ENCODE results near the gene KLK12.
A peak's percentile ranks its signal among the peaks of the same experiment; 100 is the strongest.

KLK12 gene

DNA sequence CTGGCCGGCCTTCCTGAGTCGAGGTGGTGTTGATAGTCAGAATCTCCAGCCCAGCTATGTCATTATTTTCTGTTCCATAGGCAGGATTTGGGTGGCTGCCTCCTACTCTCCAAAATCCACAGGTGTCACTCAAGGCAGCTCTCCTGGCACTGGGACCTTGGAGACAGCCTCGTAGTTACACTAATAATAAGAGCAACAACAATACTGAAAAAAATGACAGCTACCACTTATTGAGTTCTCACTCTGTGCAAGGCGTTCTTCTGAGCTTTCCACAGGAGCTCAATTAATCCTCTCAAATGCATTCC is 12.2 kb upstream of the KLK12 start:
- no peak for DNase-seq (ENCODE audit: low read depth)

DNA sequence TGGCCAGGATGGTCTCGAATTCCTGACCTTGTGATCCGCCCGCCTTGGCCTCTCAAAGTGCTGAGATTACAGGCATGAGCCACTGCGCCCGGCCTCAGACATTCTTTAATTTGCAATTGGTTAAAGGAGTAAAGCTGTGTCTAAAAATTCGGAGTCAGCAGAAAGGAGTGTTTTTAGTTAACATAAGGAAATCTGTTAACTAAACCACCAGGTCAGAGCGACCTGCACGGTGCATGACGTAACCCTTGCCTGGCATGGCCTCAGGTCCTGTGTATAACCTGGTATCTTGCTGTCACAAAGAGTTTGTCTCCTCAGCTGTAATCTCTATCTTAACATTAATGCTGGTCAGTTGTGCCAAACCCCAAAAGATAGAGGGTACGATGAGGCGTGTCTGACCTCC is 9.5 kb upstream of the KLK12 start:
- no peak for DNase-seq (ENCODE audit: low read depth)

DNA sequence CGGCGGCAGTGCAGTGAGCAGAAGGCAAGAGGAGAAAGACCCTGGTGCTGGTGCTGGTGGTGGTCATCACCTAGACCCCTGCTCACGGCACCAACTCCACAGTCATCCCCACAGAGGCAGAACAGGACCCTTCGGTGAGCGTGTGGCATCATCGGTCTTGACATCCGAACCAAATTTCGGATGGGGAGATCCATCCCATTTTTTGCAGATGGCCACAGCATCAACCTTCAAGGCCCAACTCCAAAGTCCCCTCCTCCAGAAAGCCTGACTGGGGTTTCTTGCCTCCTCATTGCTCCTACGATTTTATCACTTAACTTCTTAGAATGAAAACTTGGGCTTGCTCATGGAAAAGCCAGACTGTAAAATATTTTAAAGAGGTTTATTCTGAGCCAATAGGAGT is 8.7 kb upstream of the KLK12 start:
- DNase-seq (ENCODE audit: low read depth): no peak

DNA sequence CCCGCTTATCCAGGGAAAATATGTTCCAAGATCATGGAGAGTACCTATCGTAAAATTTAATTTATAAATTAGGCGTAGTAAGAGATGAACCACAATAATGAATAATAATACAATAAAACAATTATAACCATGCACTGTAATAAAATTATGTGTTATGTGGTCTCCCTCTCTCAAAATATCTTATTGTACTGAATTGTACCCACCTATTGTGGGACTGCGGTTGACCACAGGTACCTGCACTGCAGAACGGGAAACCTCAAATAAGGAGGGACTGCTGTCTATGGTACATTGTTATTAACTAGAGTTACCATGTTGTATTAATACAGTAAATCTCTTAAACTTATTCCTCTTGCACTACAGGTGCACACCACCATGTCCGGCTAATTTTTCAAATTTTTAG is 5.3 kb upstream of the KLK12 start:
- no peak for DNase-seq (ENCODE audit: low read depth)

DNA sequence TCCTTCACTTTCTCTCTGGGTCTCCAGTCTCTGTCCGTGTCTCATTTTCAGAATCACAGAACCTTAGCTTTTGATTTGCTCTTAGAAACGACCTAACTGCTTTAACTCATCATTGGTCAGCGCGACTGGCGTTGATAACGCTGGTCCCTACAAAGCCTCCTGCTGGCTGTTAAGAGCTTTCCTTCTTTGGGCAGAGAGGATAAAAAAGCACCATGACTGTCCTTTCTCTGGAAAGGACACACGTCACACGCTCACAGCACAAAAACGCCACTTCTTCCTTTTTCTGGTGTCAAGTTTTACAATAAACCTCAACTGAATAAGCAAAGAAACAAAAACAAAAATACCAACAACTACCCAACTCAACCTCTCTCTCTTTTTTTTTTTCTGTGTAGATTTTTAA is 1.7 kb upstream of the KLK12 start:
- no peak for DNase-seq (ENCODE audit: low read depth)

DNA sequence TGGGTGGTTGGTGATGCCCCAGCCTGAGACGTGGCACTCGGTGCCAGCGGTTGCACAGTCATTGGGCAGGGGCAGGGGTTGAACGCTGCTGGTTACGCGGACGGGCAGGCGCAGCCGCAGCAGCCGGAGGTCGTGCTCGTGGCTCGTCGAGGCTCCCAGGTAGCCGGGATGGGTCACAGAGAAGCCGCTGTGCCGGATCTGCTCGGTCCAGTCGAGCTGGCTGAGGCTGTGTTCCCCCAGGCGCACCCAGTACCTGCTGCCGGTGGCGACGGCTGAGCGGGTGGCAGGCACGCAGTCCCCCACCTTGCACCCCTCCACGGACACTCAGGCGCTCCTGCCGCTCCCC is 2.9 kb downstream of the KLK12 start:
- DNase-seq (ENCODE audit: low read depth): no peak

DNA sequence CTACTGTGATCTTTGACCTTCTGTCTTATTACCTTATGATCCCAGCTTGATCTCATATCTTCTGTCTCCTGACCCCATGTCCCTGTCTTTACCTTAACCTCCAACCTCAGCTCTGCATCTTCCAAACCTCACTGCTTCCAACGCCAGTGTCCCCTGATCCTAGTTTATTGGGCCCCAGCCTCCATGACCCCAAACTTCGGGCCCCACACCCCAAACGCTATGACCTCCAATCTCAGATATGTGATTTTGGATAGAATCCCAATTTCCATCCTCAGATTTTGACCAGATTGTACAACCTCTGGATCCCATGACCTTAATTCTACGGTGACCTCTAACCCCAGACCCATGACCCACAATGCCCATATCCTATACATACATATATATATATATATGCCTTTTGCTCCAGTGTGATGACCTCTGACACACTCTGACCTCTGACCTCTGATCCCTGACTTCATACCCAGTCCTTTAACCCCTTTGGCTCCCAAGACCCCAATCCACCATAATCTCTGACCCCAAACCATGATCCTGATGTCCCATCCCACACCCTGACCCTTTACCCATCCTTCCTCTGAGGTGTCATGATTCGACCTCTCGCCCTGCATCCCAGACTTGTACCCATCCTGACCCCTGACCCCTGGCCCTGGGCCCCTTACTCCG is 3.5 kb downstream of the KLK12 start:
- DNase-seq (ENCODE audit: low read depth): no peak

DNA sequence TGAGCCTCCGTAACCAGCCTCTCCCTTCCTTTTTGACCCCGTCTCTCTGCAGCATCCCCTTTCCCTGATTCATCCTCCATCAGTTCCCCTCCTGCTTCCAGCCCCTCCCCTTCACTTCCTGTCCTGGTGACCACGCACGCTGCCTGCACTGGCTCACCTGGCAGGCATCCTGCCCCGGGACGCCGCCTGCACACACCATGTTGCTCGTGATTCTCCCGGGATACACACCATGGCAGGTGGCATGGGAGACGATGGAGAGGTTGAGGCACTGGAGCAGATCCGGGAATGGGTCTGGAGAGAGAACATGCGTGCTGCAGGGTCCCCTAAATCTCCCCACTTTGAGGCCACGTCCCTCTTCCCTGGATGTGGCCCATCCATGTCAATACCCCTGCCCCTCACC is 4.2 kb downstream of the KLK12 start:
- no peak for DNase-seq (ENCODE audit: low read depth)

DNA sequence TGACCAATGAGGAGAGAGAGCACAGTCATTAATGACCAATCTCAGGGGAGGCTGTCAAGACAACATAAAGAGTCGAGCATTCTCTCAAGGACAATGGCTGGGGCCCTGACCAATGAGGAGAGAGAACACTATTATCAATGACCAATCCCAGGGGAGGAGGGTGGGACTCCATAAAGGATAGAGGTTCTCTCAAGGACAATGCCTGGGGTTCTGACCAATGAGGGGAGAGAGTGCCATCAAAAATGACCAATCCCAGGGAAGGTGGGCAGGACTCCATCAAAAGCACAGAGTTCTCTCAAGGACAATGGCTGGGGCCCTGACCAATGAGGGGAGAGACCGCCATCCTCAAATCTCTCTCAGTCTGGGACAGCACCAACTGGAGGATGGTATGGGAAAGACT is 5.1 kb downstream of the KLK12 start:
- no peak for DNase-seq (ENCODE audit: low read depth)

DNA sequence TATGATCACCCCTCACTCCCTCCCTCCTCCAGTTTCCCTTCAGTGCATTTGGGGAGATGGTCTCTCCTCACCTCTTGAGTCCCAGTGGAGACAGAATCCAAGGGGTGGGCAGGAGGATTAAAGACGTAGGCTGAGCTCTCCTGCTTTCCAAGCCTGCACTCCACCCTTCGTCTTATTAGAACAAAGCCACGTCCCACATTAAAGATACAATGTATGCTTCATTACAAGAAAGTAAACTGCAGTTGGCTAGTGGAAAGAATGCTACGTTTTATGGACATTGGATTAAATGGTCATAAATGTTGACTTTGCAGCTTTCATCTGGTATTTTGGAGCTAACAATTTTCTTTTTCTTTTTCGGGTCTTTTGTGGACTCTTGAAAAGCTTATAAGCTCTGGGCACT is 6.9 kb downstream of the KLK12 start:
- no peak for DNase-seq (ENCODE audit: low read depth)

DNA sequence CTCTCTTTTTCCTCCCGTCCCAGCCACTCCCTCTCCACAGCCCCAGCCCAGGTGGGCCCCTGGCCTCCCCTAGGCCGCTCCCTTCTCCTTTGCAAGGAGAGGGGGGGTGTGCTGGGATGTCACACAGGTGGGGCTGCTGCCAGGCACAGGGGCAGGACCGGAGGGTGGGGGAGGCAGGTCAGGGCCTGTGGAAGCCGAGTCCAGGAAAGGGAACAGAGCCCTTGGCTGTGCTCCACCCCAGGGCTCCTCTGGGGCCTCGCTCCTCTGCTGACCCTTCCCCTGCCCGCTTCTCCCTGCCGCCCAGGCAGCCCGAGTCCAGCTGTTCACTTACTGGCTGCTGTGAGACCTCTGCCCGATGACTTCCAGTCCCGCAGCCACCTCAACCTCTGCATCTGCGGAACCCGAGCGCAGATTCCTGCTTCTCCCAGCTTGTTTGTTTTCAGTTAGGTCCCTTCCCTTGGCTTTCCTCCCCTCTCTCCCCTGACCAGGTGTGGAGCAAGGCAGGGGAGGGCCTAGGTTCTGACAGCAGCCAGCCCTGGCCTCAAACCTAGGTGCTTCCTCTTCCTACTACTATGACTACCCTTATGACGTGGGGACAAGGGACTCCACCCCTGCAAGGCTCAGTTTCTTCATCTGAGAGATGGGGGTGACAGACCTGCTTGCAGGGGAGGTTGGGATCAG is 7.5 kb downstream of the KLK12 start:
- no peak for DNase-seq (ENCODE audit: low read depth)

DNA sequence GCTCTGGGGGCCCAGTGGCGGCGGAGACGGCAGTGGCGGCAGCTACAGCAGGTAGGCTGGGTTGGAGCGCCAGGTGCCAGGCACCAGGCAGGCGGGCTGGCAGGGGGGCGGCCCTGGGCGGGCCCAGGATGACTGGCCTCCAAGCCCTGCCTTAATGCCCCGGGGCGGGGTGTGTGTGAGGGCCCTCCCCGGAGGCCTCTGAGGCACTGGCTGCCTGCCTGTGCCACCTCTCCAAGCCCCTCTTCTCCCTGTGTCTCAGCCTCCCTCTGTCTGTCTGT is 8.3 kb downstream of the KLK12 start, which contains the start of gene KLK11:
Gene KLK11 (minus strand): TSS at position 63 of the 278 bp plus-strand sequence. CDS start 985 bp downstream, outside the sequence.
- no peak for DNase-seq (ENCODE audit: low read depth)

DNA sequence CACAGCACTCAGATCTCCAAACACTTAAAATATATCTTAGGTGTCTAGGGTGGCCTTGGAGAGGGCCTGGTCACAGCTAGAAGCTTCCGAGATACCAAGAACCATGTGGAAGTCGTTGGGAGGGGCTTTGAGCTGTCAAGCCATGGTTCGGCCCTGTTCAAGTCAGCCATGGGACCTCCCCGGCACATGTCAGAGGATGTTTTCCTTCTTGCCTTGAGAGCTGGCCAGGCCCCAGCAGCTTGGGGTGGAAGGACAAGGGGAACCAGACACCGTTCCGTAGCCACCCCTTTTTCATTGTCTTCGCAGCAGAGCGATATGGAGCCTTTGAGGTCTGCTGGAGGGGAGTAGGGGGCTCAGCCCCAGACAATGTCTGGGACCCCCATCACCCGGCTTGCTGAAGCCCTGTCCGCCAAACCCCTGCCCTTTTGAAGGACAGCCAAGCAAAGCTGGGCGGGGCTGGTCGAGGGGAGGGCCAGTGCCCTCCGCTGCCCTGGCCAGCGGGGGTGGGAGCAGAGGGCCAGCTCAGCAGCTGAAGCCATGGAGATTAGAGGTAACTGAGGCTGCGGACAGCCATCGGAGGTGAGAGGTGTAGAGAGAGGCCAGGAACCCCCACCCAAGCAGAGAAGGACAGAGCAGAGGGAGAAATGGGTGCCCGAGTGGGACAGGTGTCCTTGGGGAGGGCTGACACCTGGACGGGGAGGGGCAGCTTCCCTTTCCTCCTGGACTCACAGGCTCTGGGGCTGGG is 8.8 kb downstream of the KLK12 start:
- DNase-seq (ENCODE audit: low read depth): no peak

DNA sequence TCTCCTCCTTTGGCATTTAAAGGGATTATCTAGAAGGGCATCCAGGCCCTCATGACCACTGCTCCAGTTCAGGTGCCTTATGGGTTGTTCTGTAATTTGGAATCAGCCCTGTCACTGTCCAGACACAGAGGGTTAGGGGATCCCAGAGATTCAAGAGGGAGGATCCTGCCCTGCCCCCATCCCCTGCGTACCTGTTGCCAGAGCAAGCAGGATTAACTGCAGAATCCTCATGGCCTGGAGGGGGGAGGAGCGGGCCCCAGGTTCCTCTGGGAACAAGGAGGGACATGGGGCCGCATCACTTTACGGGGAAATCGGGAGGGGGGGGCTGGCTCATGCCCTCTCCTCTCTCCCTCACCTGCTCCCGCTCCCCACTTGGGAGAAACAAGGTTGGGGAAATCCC is 9.4 kb downstream of the KLK12 start:
- DNase-seq (ENCODE audit: low read depth): no peak

DNA sequence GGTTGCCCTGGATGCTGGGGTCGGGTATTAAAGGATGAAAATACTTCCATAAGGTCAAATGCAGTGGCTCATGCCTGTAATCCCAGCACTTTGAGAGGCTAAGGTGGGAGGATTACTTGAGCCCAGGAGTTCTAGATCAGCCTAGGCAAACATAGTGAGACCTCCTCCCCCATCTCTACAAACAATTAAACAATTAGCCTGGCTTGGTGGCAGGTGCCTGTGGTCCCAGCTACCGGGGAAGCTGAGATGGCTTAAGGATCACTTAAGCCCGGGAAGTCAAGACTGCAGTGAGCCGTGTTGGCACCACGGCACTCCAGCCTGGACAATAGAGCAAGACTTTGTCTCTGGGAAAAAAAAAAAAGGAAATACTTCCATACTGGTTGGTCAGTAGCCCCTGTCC is 9.9 kb downstream of the KLK12 start:
- DNase-seq (ENCODE audit: low read depth): no peak

DNA sequence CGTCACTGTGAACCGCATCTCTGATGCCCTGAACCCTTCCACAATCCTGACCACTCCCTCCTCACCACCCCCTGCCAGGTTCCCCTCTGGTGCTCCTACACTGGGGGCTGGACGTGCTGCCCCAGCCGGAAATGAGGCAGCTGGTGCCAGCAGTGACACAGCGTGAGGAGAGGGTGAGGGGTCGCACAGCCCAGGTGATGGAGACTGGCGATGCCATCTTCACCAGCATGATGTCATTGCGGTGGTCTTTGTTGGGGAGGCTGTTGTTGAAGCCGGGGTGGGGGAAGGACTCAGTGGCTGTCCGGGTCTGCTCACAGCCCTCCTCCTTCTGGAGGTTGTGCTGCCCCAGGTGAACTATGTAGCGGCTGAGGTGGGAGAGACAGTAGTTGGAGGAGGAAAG is 10.9 kb downstream of the KLK12 start:
- no peak for DNase-seq (ENCODE audit: low read depth)

DNA sequence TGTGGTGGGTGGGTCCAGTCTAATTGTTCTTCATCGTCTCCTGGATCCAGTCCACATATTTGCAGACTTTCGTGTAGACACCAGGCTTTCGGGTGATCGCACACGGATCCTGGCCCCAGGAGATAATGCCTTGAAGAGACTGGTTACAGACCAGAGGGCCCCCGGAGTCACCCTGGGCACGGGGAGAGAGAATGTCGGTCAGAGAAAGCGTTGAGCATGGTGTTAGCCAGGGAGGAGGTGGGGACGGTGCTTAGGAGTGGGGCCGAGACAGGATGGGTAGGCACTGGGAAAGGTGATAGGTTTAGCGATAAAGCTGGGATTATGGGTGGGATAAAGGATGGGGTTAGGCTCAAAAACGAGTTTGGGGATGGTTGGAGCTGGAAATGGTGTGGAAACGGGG is 12.3 kb downstream of the KLK12 start:
- DNase-seq (ENCODE audit: low read depth): no peak

DNA sequence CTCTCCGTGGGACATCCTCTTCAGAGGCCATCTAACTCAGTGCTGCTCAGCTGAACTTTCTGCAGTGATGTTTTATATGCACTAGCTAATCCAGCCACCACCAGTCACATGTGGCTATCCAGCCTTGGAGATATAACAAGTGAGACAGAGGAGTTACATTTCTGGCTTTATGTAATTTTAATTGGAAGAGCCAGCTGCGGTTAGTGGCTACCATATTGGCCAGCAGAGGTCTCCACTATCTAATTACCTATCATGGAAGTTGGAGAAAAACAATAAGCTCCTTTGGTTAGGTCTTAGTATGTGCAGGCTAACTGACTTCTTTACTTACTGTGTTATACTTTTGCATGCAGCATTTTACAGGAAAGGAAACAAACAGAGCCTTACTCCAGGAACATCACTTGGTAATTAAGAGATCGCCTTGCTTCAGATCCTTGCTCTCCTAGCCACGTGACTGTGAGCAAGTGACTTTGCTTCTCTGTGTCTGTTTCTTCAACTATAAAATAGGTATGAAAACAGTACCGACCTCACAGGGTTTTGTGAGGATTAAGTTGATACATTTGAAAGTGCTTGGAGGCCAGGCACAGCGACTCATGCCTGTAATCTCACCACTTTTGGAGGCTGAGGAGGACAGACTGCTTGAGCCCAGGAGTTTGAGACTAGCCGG is 13.7 kb downstream of the KLK12 start:
- DNase-seq (ENCODE audit: low read depth): peak; percentile 57

DNA sequence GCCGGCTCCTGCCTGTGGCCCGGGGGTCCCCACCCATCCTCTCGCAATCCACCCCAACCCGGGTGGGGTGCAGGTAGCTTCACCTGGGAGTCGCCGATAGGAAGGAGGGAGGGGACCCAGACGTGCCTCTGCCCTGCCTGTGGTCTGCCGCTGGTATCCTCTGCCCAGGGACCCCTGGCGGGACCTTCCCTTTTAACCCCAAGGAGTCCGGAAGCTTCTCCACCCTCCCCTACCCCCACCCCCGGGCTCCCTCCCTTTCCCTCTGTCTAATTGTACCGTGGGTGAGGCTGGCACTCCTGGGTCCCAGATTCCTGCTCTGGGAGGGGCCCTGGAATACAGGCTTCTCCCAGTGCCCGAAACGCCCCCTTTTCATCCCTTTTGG is 15.3 kb downstream of the KLK12 start, which contains the start of gene KLK10:
Gene KLK10 (minus strand): TSS at position 166 of the 382 bp plus-strand sequence. CDS start 579 bp downstream, outside the sequence.
- no peak for DNase-seq (ENCODE audit: low read depth)

DNA sequence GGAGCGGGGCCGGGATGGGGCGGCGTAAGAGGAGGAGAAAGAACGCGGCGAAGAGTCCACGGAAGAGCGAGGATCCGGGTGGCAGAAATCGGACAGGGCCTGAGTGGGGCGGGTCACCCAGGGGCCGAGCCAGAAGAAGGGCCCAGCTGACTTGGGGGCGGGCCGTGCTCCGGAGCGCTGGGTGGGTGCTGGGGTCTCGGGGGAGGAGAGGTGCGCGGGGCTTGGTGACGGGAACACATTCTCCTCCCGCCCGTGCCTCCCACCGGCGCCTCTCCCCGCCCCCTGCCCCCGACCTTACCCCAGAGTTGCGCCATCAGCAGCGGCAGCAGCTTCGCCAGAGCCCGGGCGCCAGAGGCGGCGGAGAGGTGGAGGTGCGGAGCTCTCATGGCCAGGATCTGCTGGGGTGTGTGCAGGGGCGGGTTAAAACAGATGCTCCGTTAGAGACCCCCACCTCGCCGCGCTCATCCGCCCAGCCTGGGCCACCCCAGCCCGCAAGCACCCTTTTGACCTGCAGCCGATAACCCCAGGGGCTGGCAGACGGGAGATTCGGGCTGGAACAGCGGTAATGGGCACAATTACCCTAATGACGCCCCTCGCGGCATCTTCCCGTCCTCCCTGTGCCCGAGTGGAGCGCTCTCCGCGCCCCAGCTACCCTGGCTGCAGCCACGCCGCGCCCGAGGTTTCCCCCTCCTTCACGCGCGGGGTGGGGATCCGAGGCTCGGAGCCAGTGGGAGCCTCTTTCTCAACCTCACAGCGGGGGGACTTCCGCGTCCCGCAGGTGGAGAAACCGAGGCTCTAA is 15.9 kb downstream of the KLK12 start:
- DNase-seq (ENCODE audit: low read depth): peak; percentile 60

DNA sequence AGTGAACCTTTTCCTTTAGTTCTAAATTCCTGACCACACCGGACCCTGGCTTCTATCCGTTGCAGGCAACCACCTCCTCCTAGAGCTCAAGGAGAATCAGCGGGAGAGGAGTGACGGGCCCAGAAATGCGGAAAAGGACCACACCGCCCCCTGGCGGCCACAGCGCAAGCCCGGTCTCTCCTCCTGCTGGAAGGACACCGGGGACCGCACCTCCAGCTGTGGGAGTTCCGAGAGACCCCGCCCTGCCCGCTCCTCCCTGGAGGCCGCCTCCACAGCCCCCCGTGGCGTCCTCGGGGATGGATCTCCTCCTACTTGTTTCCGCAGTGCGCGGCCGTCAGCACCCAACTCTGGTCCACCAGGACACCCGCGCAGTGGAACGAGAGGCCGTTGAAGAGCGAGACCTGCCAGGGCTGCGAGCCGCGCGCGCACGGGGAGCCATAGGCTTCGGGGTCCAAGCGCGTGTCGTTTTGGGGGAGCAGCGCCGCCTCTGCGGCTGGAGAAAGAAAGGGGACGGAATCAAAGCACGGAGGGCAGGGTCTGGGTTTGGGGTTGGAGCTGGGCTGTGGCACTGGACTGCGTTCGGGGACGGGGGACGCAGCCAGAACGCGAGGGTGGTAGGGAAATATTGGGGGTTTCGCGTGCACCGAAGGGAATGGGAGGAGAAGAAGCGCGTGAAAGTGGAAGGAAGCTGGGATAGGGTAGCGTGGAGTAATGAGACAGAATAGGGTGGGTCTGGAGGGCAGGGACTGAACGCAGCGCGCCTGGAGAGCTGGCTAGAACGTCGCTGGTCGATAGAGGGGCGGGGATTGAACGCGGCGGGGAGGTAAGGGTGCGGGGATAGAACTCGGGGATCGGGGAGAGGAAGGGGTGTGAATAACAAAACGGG is 17.8 kb downstream of the KLK12 start:
- DNase-seq (ENCODE audit: low read depth): peak; percentile 28

Measured in amniotic epithelial cell (primary cell).